Astrocyte (in vitro differentiated cells and primary cell): ENCODE measurements around the gene GCNA. TPM values are rescaled to one million over a fixed set of nuclear protein-coding genes. Genes with fewer than 3 reads are reported as not detected.

ENCODE experiments used
- DNase-seq: peaks from one replicate; pipeline ENCODE4 v3.0.0-alpha.2; 2010; ENCODE audit warnings: low read depth
- FAIRE-seq: peaks from 2 replicates; lab custom pipeline; 2011; peaks lifted over from hg19 to GRCh38; lab: Jason Lieb, UNC
- H2AFZ ChIP-seq: 2 replicates; pipeline ENCODE4 v1.6.0; 2012; ENCODE audit warnings: low read depth, low read length, inconsistent platforms
- H3K27ac ChIP-seq: 2 replicates; pipeline ENCODE4 v1.5.1; 2011; ENCODE audit warnings: low read depth, low read length, inconsistent platforms
- H3K27me3 ChIP-seq: 2 replicates; pipeline ENCODE4 v1.6.0; 2011; ENCODE audit warnings: low read length, inconsistent platforms; ENCODE audit not compliant: insufficient read depth
- H3K36me3 ChIP-seq: 2 replicates; pipeline ENCODE4 v1.5.1; 2011; ENCODE audit warnings: low read length, inconsistent platforms; ENCODE audit not compliant: insufficient read depth
- H3K4me1 ChIP-seq: 2 replicates; pipeline ENCODE4 v1.5.1; 2011; ENCODE audit warnings: low read length, inconsistent platforms; ENCODE audit not compliant: insufficient read depth
- H3K4me2 ChIP-seq: 2 replicates; pipeline ENCODE4 v1.6.0; 2012; ENCODE audit warnings: low read length, inconsistent platforms
- H3K4me3 ChIP-seq: 2 replicates; pipeline ENCODE4 v1.5.1; 2011; ENCODE audit warnings: low read depth, mild to moderate bottlenecking, low read length, inconsistent platforms; ENCODE audit not compliant: insufficient read depth
- H3K79me2 ChIP-seq: 2 replicates; pipeline ENCODE4 v1.6.0; 2012; ENCODE audit warnings: mild to moderate bottlenecking, low read length, inconsistent platforms; ENCODE audit not compliant: insufficient read depth
- H3K9ac ChIP-seq: 2 replicates; pipeline ENCODE4 v1.6.0; 2012; ENCODE audit warnings: mild to moderate bottlenecking, low read length, inconsistent platforms
- H3K9me3 ChIP-seq: 2 replicates; pipeline ENCODE4 v1.5.1; 2012; ENCODE audit warnings: low read depth, mild to moderate bottlenecking, low read length, inconsistent platforms; ENCODE audit not compliant: insufficient read depth
- H4K20me1 ChIP-seq: 2 replicates; pipeline ENCODE4 v1.6.0; 2012; ENCODE audit warnings: low read length, inconsistent platforms; ENCODE audit not compliant: insufficient read depth
- H3K27ac Mint-ChIP-seq: one replicate; pipeline ENCODE4 v1.8.0; 2021; ENCODE audit warnings: mild to moderate bottlenecking, mixed read lengths; ENCODE audit not compliant: unreplicated experiment
- H3K27me3 Mint-ChIP-seq: one replicate; pipeline ENCODE4 v1.8.0; 2021; ENCODE audit warnings: low read depth, mixed read lengths; ENCODE audit not compliant: unreplicated experiment
- H3K36me3 Mint-ChIP-seq: one replicate; pipeline ENCODE4 v1.8.0; 2021; ENCODE audit warnings: low read depth, mixed read lengths; ENCODE audit not compliant: unreplicated experiment
- H3K4me1 Mint-ChIP-seq: one replicate; pipeline ENCODE4 v1.8.0; 2021; ENCODE audit warnings: low read depth, mixed read lengths; ENCODE audit not compliant: unreplicated experiment
- H3K4me3 Mint-ChIP-seq: one replicate; pipeline ENCODE4 v1.8.0; 2021; ENCODE audit warnings: mild to moderate bottlenecking, moderate library complexity, mixed read lengths; ENCODE audit not compliant: unreplicated experiment
- H3K9me3 Mint-ChIP-seq: one replicate; pipeline ENCODE4 v1.8.0; 2021; ENCODE audit warnings: mild to moderate bottlenecking, mixed read lengths; ENCODE audit not compliant: unreplicated experiment
- EZH2 ChIP-seq: IDR thresholded peaks from 2 replicates; pipeline ENCODE4 v1.6.1; 2012; ENCODE audit warnings: mild to moderate bottlenecking, low read length, inconsistent platforms; ENCODE audit not compliant: insufficient read depth
- total RNA-seq: library from RNA; stranded (reverse); gene quantifications from 2 replicates; pipeline ENCODE4 v1.2.1, GENCODE V29; 2021
- TF ChIP-seq, protein P1 (sequence below): IDR thresholded peaks from 2 replicates; pipeline ENCODE4 v1.5.1; 2011; ENCODE audit warnings: low read depth, mild to moderate bottlenecking, inconsistent platforms, low read length, moderate library complexity; ENCODE audit not compliant: insufficient read depth

The GCNA gene
- total RNA-seq, 1 donor from 2014 or later: 2.2 TPM

DNA sequence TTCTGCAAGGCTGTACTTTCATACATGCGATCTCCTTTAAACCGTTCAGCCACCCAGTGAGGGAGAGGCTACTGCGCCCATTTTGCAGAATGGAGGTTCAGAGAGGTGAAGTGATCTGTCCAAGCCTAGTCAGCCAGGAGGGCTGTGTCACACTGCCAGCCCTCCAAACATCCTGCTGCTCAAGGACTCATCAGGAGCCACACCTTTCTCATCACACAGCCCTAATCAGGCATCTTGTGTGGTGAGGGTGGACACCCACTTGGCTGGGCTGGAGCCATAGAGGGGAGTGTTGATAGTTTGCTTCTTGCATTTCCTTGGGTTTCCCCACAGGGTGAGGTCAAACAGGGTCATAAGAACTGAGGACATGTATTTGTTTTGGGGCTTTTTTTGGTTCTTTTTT lies 45.5 kb downstream of the GCNA start:
- Histone ChIP-seq H3K27ac (no peak overlapping the region), H3K9me3 (no peaks in the 10 kb centered on the region), H3K4me2 (no peak overlapping the region), H3K9ac (no peak overlapping the region), H4K20me1 (no peaks in the 10 kb centered on the region), H2AFZ (no peak overlapping the region), H3K79me2 (no peaks in the 10 kb centered on the region), H3K4me1 (no peaks in the 10 kb centered on the region), H3K4me3 (no peak overlapping the region), H3K27me3 (no peaks in the 10 kb centered on the region), H3K36me3 (no peaks in the 10 kb centered on the region)
- Mint-ChIP-seq H3K27me3 (no peaks in the 10 kb centered on the region), H3K4me3 (no peak overlapping the region), H3K9me3 (no peaks in the 10 kb centered on the region), H3K36me3 (peaks cover 7% of the 10 kb centered on the region), H3K27ac (no peak overlapping the region), H3K4me1 (peaks cover 1% of the 10 kb centered on the region)
- DNase-seq (no peak), FAIRE-seq (no peak)
- no peak for TF ChIP-seq EZH2
- TF ChIP-seq, protein P1, sequence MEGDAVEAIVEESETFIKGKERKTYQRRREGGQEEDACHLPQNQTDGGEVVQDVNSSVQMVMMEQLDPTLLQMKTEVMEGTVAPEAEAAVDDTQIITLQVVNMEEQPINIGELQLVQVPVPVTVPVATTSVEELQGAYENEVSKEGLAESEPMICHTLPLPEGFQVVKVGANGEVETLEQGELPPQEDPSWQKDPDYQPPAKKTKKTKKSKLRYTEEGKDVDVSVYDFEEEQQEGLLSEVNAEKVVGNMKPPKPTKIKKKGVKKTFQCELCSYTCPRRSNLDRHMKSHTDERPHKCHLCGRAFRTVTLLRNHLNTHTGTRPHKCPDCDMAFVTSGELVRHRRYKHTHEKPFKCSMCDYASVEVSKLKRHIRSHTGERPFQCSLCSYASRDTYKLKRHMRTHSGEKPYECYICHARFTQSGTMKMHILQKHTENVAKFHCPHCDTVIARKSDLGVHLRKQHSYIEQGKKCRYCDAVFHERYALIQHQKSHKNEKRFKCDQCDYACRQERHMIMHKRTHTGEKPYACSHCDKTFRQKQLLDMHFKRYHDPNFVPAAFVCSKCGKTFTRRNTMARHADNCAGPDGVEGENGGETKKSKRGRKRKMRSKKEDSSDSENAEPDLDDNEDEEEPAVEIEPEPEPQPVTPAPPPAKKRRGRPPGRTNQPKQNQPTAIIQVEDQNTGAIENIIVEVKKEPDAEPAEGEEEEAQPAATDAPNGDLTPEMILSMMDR: no peak

DNA sequence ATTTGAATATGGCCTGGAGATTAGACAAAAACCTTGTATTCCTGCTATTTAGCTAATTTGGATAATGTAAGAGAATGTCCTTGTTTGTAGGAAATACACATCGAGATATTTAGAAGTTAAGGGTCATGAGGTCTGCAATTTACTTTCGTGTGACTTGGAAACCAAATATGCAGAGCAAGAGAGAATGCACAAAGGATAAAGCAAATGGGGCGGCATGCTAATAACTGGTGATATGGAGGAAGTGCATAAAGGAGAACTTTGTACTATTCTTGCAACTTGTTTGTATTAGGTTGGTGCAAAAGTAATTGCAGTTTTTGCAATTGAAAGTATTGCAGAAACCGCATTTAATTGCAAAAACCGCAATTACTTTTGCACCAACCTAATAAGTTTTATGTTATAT lies 47.2 kb downstream of the GCNA start:
- no peak overlapping the region for H3K4me2 ChIP-seq
- no peaks in the 10 kb centered on the region for H3K9me3 Mint-ChIP-seq
- H3K4me1 Mint-ChIP-seq: peaks cover 1% of the 10 kb centered on the region
- H3K4me3 ChIP-seq: no peak overlapping the region
- no peak overlapping the region for H3K27ac ChIP-seq
- no peak overlapping the region for H3K4me3 Mint-ChIP-seq
- H3K4me1 ChIP-seq: no peaks in the 10 kb centered on the region
- H4K20me1 ChIP-seq: no peaks in the 10 kb centered on the region
- H3K79me2 ChIP-seq: no peaks in the 10 kb centered on the region
- H2AFZ ChIP-seq: no peak overlapping the region
- H3K36me3 Mint-ChIP-seq: peaks cover 2% of the 10 kb centered on the region
- H3K9ac ChIP-seq: no peak overlapping the region
- DNase-seq: no peak
- H3K27me3 ChIP-seq: no peaks in the 10 kb centered on the region
- no peak overlapping the region for H3K27ac Mint-ChIP-seq
- no peak for FAIRE-seq
- TF ChIP-seq EZH2: no peak
- TF ChIP-seq, protein P1: no peak
- no peaks in the 10 kb centered on the region for H3K36me3 ChIP-seq
- no peaks in the 10 kb centered on the region for H3K9me3 ChIP-seq
- no peaks in the 10 kb centered on the region for H3K27me3 Mint-ChIP-seq

DNA sequence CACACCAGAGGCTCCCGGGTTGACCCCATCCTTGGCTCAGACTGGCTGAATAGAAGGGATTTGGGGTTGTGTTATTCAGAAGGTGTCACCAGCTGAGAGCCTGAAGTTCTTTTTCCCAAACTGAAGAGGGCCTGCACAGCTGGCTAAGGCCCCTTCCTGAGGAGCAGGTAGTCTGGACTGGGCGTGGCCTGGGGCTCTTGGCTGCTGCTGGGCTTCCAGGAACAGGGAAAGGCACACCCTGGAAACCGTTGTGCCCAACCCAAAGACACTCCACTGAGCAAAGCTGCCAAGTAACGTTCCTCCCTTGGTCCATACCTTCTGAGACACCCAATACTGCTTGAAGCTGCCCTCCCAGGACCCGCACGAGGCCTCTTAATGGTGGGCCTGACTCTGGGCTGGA lies 48.3 kb downstream of the GCNA start:
- Histone ChIP-seq H3K4me1 (no peaks in the 10 kb centered on the region), H3K4me3 (no peak overlapping the region), H3K4me2 (no peak overlapping the region), H3K36me3 (no peaks in the 10 kb centered on the region), H2AFZ (no peak overlapping the region), H3K27me3 (no peaks in the 10 kb centered on the region), H3K9me3 (no peaks in the 10 kb centered on the region), H4K20me1 (no peaks in the 10 kb centered on the region), H3K79me2 (no peaks in the 10 kb centered on the region), H3K27ac (no peak overlapping the region), H3K9ac (no peak overlapping the region)
- TF ChIP-seq EZH2: no peak
- TF ChIP-seq, protein P1: no peak
- FAIRE-seq (no peak), DNase-seq (no peak)
- peaks cover 2% of the 10 kb centered on the region for H3K36me3 Mint-ChIP-seq
- H3K27me3 Mint-ChIP-seq: no peaks in the 10 kb centered on the region
- H3K27ac Mint-ChIP-seq: no peak overlapping the region
- peaks cover 1% of the 10 kb centered on the region for H3K4me1 Mint-ChIP-seq
- no peak overlapping the region for H3K4me3 Mint-ChIP-seq
- H3K9me3 Mint-ChIP-seq: no peaks in the 10 kb centered on the region
